Astrocyte (in vitro differentiated cells and primary cell): ENCODE results near the gene SHISA8. TPM values are rescaled to one million over a fixed set of nuclear protein-coding genes. Genes with fewer than 3 reads are reported as not detected.

Experiments used
- DNase-seq: peaks from one replicate; pipeline ENCODE4 v3.0.0-alpha.2; 2010; ENCODE audit warnings: low read depth
- FAIRE-seq: peaks from 2 replicates; lab custom pipeline; 2011; peaks lifted over from hg19 to GRCh38; lab: Jason Lieb, UNC
- H2AFZ ChIP-seq: 2 replicates; pipeline ENCODE4 v1.6.0; 2012; ENCODE audit warnings: low read depth, low read length, inconsistent platforms
- H3K27ac ChIP-seq: 2 replicates; pipeline ENCODE4 v1.5.1; 2011; ENCODE audit warnings: low read depth, low read length, inconsistent platforms
- H3K27me3 ChIP-seq: 2 replicates; pipeline ENCODE4 v1.6.0; 2011; ENCODE audit warnings: low read length, inconsistent platforms; ENCODE audit not compliant: insufficient read depth
- H3K36me3 ChIP-seq: 2 replicates; pipeline ENCODE4 v1.5.1; 2011; ENCODE audit warnings: low read length, inconsistent platforms; ENCODE audit not compliant: insufficient read depth
- H3K4me1 ChIP-seq: 2 replicates; pipeline ENCODE4 v1.5.1; 2011; ENCODE audit warnings: low read length, inconsistent platforms; ENCODE audit not compliant: insufficient read depth
- H3K4me2 ChIP-seq: 2 replicates; pipeline ENCODE4 v1.6.0; 2012; ENCODE audit warnings: low read length, inconsistent platforms
- H3K4me3 ChIP-seq: 2 replicates; pipeline ENCODE4 v1.5.1; 2011; ENCODE audit warnings: low read depth, mild to moderate bottlenecking, low read length, inconsistent platforms; ENCODE audit not compliant: insufficient read depth
- H3K79me2 ChIP-seq: 2 replicates; pipeline ENCODE4 v1.6.0; 2012; ENCODE audit warnings: mild to moderate bottlenecking, low read length, inconsistent platforms; ENCODE audit not compliant: insufficient read depth
- H3K9ac ChIP-seq: 2 replicates; pipeline ENCODE4 v1.6.0; 2012; ENCODE audit warnings: mild to moderate bottlenecking, low read length, inconsistent platforms
- H3K9me3 ChIP-seq: 2 replicates; pipeline ENCODE4 v1.5.1; 2012; ENCODE audit warnings: low read depth, mild to moderate bottlenecking, low read length, inconsistent platforms; ENCODE audit not compliant: insufficient read depth
- H4K20me1 ChIP-seq: 2 replicates; pipeline ENCODE4 v1.6.0; 2012; ENCODE audit warnings: low read length, inconsistent platforms; ENCODE audit not compliant: insufficient read depth
- H3K27ac Mint-ChIP-seq: one replicate; pipeline ENCODE4 v1.8.0; 2021; ENCODE audit warnings: mild to moderate bottlenecking, mixed read lengths; ENCODE audit not compliant: unreplicated experiment
- H3K27me3 Mint-ChIP-seq: one replicate; pipeline ENCODE4 v1.8.0; 2021; ENCODE audit warnings: low read depth, mixed read lengths; ENCODE audit not compliant: unreplicated experiment
- H3K36me3 Mint-ChIP-seq: one replicate; pipeline ENCODE4 v1.8.0; 2021; ENCODE audit warnings: low read depth, mixed read lengths; ENCODE audit not compliant: unreplicated experiment
- H3K4me1 Mint-ChIP-seq: one replicate; pipeline ENCODE4 v1.8.0; 2021; ENCODE audit warnings: low read depth, mixed read lengths; ENCODE audit not compliant: unreplicated experiment
- H3K4me3 Mint-ChIP-seq: one replicate; pipeline ENCODE4 v1.8.0; 2021; ENCODE audit warnings: mild to moderate bottlenecking, moderate library complexity, mixed read lengths; ENCODE audit not compliant: unreplicated experiment
- H3K9me3 Mint-ChIP-seq: one replicate; pipeline ENCODE4 v1.8.0; 2021; ENCODE audit warnings: mild to moderate bottlenecking, mixed read lengths; ENCODE audit not compliant: unreplicated experiment
- EZH2 ChIP-seq: IDR thresholded peaks from 2 replicates; pipeline ENCODE4 v1.6.1; 2012; ENCODE audit warnings: mild to moderate bottlenecking, low read length, inconsistent platforms; ENCODE audit not compliant: insufficient read depth
- total RNA-seq: library from RNA; stranded (reverse); gene quantifications from 2 replicates; pipeline ENCODE4 v1.2.1, GENCODE V29; 2021
- TF ChIP-seq, protein P1 (sequence below): IDR thresholded peaks from 2 replicates; pipeline ENCODE4 v1.5.1; 2011; ENCODE audit warnings: low read depth, mild to moderate bottlenecking, inconsistent platforms, low read length, moderate library complexity; ENCODE audit not compliant: insufficient read depth

The SHISA8 gene
- total RNA-seq, 1 donor from 2014 or later, result not detected

GRCh38 chr22:41932353-41932752, 17.5 kb upstream of the SHISA8 start:
- Histone ChIP-seq H3K9ac (no peak overlapping the region), H3K4me1 (no peaks in the 10 kb centered on the region), H3K27me3 (no peaks in the 10 kb centered on the region), H3K4me2 (no peak overlapping the region), H3K79me2 (no peaks in the 10 kb centered on the region), H3K36me3 (no peaks in the 10 kb centered on the region), H3K4me3 (no peak overlapping the region), H3K27ac (no peak overlapping the region), H3K9me3 (no peaks in the 10 kb centered on the region), H4K20me1 (no peaks in the 10 kb centered on the region), H2AFZ (no peak overlapping the region)
- H3K4me1 Mint-ChIP-seq, result peaks cover 3% of the 10 kb centered on the region
- H3K4me3 Mint-ChIP-seq, result no peak overlapping the region
- H3K36me3 Mint-ChIP-seq, result no peaks in the 10 kb centered on the region
- H3K9me3 Mint-ChIP-seq, result no peaks in the 10 kb centered on the region
- DNase-seq (no peak), FAIRE-seq (no peak)
- no peak overlapping the region for H3K27ac Mint-ChIP-seq
- peaks cover 14% of the 10 kb centered on the region for H3K27me3 Mint-ChIP-seq
- TF ChIP-seq, protein P1, sequence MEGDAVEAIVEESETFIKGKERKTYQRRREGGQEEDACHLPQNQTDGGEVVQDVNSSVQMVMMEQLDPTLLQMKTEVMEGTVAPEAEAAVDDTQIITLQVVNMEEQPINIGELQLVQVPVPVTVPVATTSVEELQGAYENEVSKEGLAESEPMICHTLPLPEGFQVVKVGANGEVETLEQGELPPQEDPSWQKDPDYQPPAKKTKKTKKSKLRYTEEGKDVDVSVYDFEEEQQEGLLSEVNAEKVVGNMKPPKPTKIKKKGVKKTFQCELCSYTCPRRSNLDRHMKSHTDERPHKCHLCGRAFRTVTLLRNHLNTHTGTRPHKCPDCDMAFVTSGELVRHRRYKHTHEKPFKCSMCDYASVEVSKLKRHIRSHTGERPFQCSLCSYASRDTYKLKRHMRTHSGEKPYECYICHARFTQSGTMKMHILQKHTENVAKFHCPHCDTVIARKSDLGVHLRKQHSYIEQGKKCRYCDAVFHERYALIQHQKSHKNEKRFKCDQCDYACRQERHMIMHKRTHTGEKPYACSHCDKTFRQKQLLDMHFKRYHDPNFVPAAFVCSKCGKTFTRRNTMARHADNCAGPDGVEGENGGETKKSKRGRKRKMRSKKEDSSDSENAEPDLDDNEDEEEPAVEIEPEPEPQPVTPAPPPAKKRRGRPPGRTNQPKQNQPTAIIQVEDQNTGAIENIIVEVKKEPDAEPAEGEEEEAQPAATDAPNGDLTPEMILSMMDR, result no peak
- TF ChIP-seq EZH2, result no peak

DNA sequence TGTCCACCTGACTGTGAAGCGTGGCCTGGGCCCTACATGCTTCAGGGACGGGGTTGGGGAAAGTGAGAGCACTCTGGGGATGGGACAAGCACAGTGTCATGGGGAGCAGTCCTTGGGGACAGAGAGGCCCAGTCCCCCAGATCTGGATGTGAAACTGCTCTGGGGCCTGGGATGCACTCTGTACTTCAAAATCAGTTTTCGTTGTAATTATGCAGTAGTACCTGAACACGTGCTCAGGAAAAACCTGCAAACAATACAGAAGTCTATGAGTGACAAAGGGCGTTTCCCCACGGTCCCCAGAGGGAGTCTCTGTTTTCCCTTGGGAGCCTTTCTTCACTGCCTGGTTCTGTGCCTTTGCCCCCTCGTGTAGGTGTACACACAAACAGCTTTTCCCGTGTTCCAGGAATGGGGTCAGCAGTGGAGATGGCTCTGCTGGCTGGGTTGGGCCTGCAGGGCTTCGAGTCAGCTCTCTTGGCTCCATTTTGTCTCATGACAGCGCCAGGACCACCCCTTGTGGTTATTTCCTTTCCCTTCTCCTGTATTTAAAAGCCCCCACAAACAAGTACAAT, 16.9 kb upstream of the SHISA8 start:
- Histone ChIP-seq H3K4me2 (no peak overlapping the region), H2AFZ (no peak overlapping the region), H3K27me3 (no peaks in the 10 kb centered on the region), H3K27ac (no peak overlapping the region), H3K9me3 (no peaks in the 10 kb centered on the region), H3K4me1 (no peaks in the 10 kb centered on the region), H3K9ac (no peak overlapping the region), H3K4me3 (no peak overlapping the region), H4K20me1 (no peaks in the 10 kb centered on the region), H3K36me3 (no peaks in the 10 kb centered on the region), H3K79me2 (no peaks in the 10 kb centered on the region)
- H3K9me3 Mint-ChIP-seq, result no peaks in the 10 kb centered on the region
- peaks cover 19% of the 10 kb centered on the region for H3K27me3 Mint-ChIP-seq
- peaks cover 3% of the 10 kb centered on the region for H3K4me1 Mint-ChIP-seq
- H3K36me3 Mint-ChIP-seq, result no peaks in the 10 kb centered on the region
- H3K27ac Mint-ChIP-seq, result no peak overlapping the region
- no peak overlapping the region for H3K4me3 Mint-ChIP-seq
- DNase-seq, result no peak
- no peak for FAIRE-seq
- TF ChIP-seq, protein P1, result no peak

GRCh38 chr22:41929418-41929810, 14.5 kb upstream of the SHISA8 start:
- Histone ChIP-seq H4K20me1 (no peaks in the 10 kb centered on the region), H3K4me2 (no peak overlapping the region), H3K27me3 (peaks cover 10% of the 10 kb centered on the region), H3K9ac (no peak overlapping the region), H3K4me1 (no peaks in the 10 kb centered on the region), H3K27ac (no peak overlapping the region), H3K79me2 (no peaks in the 10 kb centered on the region), H3K4me3 (no peak overlapping the region), H3K36me3 (no peaks in the 10 kb centered on the region), H3K9me3 (no peaks in the 10 kb centered on the region), H2AFZ (no peak overlapping the region)
- TF ChIP-seq EZH2, result no peak
- TF ChIP-seq, protein P1, result no peak
- FAIRE-seq (no peak), DNase-seq (no peak)
- Mint-ChIP-seq H3K4me3 (no peak overlapping the region), H3K27ac (no peak overlapping the region), H3K36me3 (no peaks in the 10 kb centered on the region), H3K9me3 (no peaks in the 10 kb centered on the region), H3K27me3 (peaks cover 29% of the 10 kb centered on the region), H3K4me1 (peaks cover 3% of the 10 kb centered on the region)
